Measurements from ENCODE around the gene MYB.
"Not testable (repeated sequence)": the region's sequence is repeated elsewhere in the genome, so short reads cannot be mapped to it uniquely, and the experiment has no call there.

The MYB gene

GRCh38 chr6:135180542-135181332, at the start of gene MYB:
Gene MYB, plus strand, starts transcription at chr6:135181308. Its CDS starts 206 bp downstream, at chr6:135181514.
- peak; percentile 64 for DNase-seq (ENCODE audit: low spot score)

GRCh38 chr6:135132776-135133175, 48.3 kb upstream of the MYB start:
- no peak for DNase-seq (ENCODE audit: low spot score)

GRCh38 chr6:135135835-135136234, 45.3 kb upstream of the MYB start:
- DNase-seq (ENCODE audit: low spot score) = no peak

GRCh38 chr6:135137826-135138225, 43.3 kb upstream of the MYB start:
- no peak for DNase-seq (ENCODE audit: low spot score)

GRCh38 chr6:135141182-135141581, 39.9 kb upstream of the MYB start:
- no peak for DNase-seq (ENCODE audit: low spot score)

GRCh38 chr6:135141728-135142127, 39.4 kb upstream of the MYB start:
- DNase-seq (ENCODE audit: low spot score) = no peak

- not testable (repeated sequence) for DNase-seq (ENCODE audit: low spot score)
Observed at GRCh38 chr6:135142232-135142631, 38.9 kb upstream of the MYB start.

GRCh38 chr6:135144673-135145062, 36.4 kb upstream of the MYB start:
- DNase-seq (ENCODE audit: low spot score) = no peak

- peak; percentile 39 for DNase-seq (ENCODE audit: low spot score)
Observed at GRCh38 chr6:135145063-135145800, 35.9 kb upstream of the MYB start.

GRCh38 chr6:135146162-135146934, 34.8 kb upstream of the MYB start:
- peak; percentile 42 for DNase-seq (ENCODE audit: low spot score)

GRCh38 chr6:135147637-135148592, 33.2 kb upstream of the MYB start:
- DNase-seq (ENCODE audit: low spot score) = no peak

- no peak for DNase-seq (ENCODE audit: low spot score)
Observed at GRCh38 chr6:135148889-135149288, 32.2 kb upstream of the MYB start.

- DNase-seq (ENCODE audit: low spot score) = no peak
Observed at GRCh38 chr6:135149376-135149775, 31.7 kb upstream of the MYB start.

GRCh38 chr6:135150481-135150880, 30.6 kb upstream of the MYB start:
- not testable (repeated sequence) for DNase-seq (ENCODE audit: low spot score)

GRCh38 chr6:135154125-135154524, 27.0 kb upstream of the MYB start:
- not testable (repeated sequence) for DNase-seq (ENCODE audit: low spot score)

- DNase-seq (ENCODE audit: low spot score) = peak; percentile 15
Observed at GRCh38 chr6:135158397-135158796, 22.7 kb upstream of the MYB start.

- DNase-seq (ENCODE audit: low spot score) = peak; percentile 56
Observed at GRCh38 chr6:135159531-135159930, 21.6 kb upstream of the MYB start.

GRCh38 chr6:135161411-135162395, 19.4 kb upstream of the MYB start:
- no peak for DNase-seq (ENCODE audit: low spot score)

- peak; percentile 42 for DNase-seq (ENCODE audit: low spot score)
Observed at GRCh38 chr6:135162678-135163439, 18.2 kb upstream of the MYB start.

- no peak for DNase-seq (ENCODE audit: low spot score)
Observed at GRCh38 chr6:135163440-135163738, 17.7 kb upstream of the MYB start.
